Measurements from ENCODE around the gene RAB3D.

GRCh38 chr19:11279505-11280236, 59.8 kb downstream of the RAB3D start:
- TF ChIP-seq CTCF (conservative IDR thresholded peaks at IDR 0.05) (no peak), EZH2 (IDR thresholded peaks at IDR 0.05; ENCODE audit: low read depth) (no peak)
